NCI-H2196 (cell line): Measurements from ENCODE around the gene MEA1.
"Not testable (repeated sequence)": the region's sequence is repeated elsewhere in the genome, so short reads cannot be mapped to it uniquely, and the experiment has no call there.

Source experiments
- DNase-seq: peaks from one replicate; lab custom pipeline; 2025; ENCODE audit not compliant: unreplicated experiment; lab: John Stamatoyannopoulos, UW

Gene MEA1

GRCh38 chr6:43013843-43014433 lies at the start of gene MEA1, which contains the start of gene KLHDC3:
Gene MEA1, minus strand, starts transcription at chr6:43013946. Its CDS starts 133 bp downstream, at chr6:43013813.
Gene KLHDC3, plus strand, starts transcription at chr6:43014249. Its CDS starts 2,944 bp downstream, at chr6:43017193.
- peak; percentile 99 for DNase-seq

DNA sequence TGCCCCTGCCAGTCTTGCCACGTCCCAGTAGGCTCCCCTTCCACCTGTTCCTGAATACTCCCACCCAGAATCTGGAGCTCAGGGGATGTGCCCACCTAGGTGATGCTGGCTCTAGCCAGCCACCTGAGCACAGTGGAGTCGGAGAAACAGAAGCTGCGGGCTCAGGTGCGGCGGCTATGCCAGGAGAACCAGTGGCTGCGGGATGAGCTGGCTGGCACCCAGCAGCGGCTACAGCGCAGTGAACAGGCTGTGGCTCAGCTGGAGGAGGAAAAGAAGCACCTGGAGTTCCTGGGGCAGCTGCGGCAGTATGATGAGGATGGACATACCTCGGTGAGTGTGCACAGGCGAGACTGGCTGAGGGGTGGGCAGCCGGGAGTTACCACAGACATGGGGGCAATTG lies 49.1 kb upstream of the MEA1 start:
- DNase-seq = no peak

GRCh38 chr6:43061861-43062260 lies 48.1 kb upstream of the MEA1 start:
- DNase-seq = no peak

- no peak for DNase-seq
Observed at GRCh38 chr6:43060755-43061633, 47.2 kb upstream of the MEA1 start.

GRCh38 chr6:43060034-43060754 lies 46.4 kb upstream of the MEA1 start:
- peak; percentile 35 for DNase-seq

DNA sequence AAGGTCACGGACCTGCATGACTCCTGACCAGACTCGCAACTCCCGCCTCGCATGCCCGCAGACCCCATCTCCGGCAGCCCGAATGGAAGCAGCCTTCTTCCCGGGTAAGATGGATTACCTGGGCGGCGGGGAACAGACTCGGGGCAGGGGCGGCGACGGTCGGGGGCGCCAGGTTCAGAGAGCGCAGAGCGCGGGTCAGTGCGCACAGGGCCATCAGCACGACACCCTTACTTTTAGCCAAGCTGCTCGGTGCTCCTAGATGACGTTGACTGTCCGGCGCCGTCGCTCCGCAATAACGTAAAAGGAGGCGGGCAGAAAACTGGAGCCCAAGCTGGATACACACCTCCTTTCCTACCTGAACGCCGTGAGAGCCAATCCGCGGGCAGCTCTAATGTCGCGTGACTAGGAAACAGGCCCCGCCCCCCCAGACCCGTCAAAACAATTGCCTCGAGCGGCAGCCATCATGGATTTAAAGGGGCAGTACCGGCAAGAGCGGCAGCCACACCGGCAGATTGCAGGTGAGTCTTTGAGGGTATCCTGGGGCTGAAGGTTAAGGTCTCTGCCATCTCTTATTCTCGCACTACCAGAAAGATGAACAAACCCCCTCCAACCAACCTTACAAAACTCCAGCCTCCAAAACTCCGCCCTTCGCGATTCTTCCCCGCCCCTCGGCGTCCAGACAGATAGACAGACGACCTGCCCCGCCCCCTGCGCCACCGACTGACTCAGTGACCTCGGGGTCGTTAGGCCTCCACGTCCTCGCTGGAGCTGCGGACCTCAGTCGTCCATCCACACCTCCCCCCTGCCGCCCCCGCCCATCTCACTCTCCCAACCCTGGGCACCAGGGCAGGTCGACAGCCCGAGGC lies 45.7 kb upstream of the MEA1 start, which contains the start of the genes KLC4 and MRPL2:
Gene KLC4, plus strand, starts transcription at position 464 of the 866 bp plus-strand sequence. CDS start 1,705 bp downstream, outside the sequence.
Gene MRPL2, minus strand, starts transcription at position 267 of the 866 bp plus-strand sequence. Its CDS starts 53 bp downstream, at position 214.
- DNase-seq = peak; percentile 98

DNA sequence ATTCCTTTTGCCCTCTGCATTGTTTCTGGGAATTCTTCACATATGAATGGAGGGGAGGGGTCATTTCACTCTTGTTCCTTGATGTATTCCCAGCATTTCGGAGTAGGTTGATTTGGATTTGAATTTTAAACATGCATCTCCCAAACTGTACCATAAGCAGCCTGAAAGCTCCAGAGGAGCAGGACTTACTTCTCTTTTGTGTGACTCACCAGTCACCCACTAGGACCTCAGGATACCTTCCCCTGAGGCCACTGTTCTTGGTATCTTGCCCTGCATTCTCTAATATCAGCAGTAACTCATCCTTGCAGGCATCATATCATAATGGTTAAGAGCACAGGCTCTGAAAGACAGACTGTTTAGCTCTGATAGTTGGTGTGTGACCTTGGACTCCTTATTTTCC lies 44.8 kb upstream of the MEA1 start:
- DNase-seq = no peak

DNA sequence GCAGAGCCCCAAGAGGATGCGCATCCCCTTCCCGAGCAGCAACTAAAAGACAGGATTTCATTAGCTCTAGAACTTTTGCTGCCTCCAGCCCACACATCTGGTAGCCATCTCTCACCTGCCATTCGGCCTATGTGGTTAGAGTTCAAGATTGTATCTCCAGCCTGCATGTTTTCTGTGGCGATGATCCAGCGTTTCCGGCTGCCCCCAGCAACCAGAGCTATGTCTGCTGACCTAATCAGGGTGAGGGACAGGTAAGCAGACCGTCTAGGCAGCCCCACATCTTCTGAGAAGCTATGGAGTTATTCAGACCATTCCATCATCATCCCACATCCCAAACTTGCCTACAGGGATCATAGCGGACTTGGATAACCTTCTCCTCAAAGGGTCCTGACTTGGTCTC lies 42.2 kb upstream of the MEA1 start:
- no peak for DNase-seq

DNA sequence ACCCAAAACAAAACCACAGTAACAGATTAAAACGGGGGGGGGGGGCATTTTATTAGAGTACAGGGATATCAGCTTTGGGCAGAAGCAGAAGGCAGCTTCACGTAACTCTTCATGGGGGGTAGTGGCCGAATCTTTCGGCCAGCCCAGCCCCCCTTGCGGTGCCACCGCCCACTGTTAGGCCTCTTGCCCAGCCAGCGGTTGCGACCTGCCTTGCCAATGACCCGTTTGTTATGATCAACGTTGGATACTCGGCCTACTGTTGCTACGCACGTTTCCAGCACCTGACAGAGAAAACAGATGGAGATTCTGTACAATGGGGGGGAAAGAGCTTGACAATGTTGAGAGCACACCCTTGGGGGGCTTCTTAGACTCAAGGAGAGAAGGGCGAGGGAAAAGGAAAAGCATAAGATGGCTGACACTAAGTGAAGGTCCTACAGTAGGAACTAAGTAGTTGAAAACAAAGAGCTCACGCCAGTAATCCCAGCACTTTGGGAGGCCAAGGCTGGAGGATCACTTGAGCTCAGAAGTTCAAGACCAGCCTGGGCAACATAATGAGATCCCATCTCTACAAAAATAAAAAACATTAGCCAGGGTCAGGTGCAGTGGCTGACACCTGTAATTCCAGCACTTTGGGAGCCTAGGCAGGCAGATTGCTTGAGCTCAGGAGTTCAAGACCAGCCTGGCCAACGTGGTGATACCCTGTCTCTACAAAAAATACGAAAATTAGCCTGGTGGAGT lies 40.6 kb upstream of the MEA1 start:
- no peak for DNase-seq

GRCh38 chr6:43053545-43054205 lies 39.9 kb upstream of the MEA1 start, which contains the start of gene CUL7:
Gene CUL7, minus strand, starts transcription at chr6:43053851. Its CDS starts 1,063 bp downstream, at chr6:43052788.
- DNase-seq = peak; percentile 95

DNA sequence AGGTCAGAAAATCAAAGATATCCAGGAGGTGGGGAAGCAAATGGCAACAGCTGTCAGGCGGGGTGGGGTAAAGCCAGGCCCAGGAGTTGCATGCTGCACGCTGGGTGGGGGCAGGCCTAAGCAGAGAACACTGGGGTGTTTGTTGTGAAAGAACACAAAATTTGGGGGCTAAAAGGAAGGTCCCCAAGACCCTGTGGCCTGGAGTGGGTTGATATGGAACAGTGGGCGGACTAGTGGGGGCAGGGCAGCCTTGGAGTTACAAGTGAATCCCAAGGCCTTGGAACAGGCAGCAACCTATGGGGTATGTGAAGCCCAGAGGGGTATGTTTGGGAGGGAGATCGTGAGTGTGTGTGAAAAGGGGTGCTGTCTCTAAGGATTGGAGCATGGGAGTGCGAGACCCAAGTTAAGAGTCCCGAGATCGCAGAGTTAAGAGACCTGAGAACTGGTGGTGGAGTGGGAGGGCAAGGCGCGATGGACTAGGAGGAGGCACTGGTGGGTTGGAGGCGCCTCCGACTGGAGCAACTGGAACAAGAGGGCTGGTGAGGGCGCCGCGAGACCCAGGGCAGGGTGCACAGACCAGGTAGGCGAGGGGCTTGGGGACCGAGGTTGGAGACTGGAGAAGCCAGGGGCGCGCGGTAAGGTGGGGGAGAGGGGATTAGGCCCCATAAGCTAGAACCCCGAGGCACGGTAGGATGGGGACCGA lies 39.2 kb upstream of the MEA1 start:
- DNase-seq = no peak

- no peak for DNase-seq
Observed at GRCh38 chr6:43052225-43052841, 38.6 kb upstream of the MEA1 start.

DNA sequence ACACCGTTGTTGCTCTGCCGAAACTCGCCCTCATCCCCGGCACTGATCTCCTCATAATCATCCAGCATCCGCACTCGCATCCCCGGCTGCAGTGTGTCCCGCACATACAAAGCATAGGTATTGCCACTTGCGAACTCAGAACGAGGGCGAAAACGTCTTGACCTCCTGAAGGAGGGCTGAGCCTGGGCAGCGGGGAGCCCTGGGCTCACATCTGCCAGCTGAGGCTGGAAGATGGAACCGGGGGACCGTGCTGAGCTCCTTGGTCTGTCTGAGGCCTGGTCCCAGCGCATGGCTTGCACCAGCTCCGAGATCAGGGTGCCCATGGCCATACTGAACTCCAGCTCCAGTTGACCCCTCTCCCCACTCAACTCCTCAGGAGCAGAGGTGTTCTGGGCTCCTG lies 37.2 kb upstream of the MEA1 start:
- DNase-seq = no peak

DNA sequence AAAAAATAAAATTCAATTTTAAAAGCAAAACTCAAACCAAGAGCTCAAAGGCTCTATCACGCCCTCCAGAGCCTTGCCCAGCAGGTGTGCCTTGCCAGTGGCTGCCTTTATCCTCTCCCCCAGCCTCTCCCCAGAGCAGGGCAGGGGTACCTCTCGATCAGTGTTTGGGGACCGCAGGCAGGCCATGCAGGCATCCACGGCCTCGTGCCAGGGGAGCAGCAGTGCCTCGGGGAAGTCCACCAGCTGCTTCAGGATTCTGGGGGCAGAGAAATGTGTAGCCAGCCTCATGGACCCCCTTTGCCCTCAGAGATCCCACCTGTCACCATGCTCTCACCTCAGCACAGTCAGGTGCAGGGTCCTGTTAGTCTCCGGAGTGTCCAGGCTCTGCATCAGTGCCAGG lies 34.3 kb upstream of the MEA1 start:
- DNase-seq = no peak

GRCh38 chr6:43045371-43045930 lies 31.7 kb upstream of the MEA1 start:
- no peak for DNase-seq

- DNase-seq = no peak
Observed at GRCh38 chr6:43043310-43043709, 29.6 kb upstream of the MEA1 start.

GRCh38 chr6:43041475-43041874 lies 27.7 kb upstream of the MEA1 start:
- not testable (repeated sequence) for DNase-seq
